HG02759 (cell line): ENCODE results near the gene GIPR.

ENCODE experiments used
- ATAC-seq: cut with Tn5 transposase; IDR thresholded peaks from one replicate; pipeline ENCODE4 v1.9.1; 2021; ENCODE audit warnings: mild to moderate bottlenecking, moderate library complexity; ENCODE audit not compliant: unreplicated experiment

GIPR gene

GRCh38 chr19:45730368-45731288, 62.6 kb downstream of the GIPR start, which contains the start of gene FBXO46:
TSS of gene FBXO46 (minus strand) at chr19:45730896. CDS start at chr19:45713495, 17,401 bp downstream.
- peak; percentile 95 for ATAC-seq
